T-helper 2 cell treated with Interferon-gamma antibody and Interleukin-4, amounts not matched to agents 5 μg/mL and 100 μg/mL, for 36 hours (primary cell): ENCODE measurements around the gene RMP24.
A peak's percentile ranks its signal among the peaks of the same experiment; 100 is the strongest.

Source experiments
- DNase-seq: peaks from one replicate; pipeline ENCODE4 v3.0.0; 2021; ENCODE audit warnings: low spot score
- H3K27ac Mint-ChIP-seq: one replicate; pipeline ENCODE4 v1.8.0; 2021; ENCODE audit warnings: mild to moderate bottlenecking, mixed read lengths
- H3K27me3 Mint-ChIP-seq: one replicate; pipeline ENCODE4 v1.8.0; 2021; ENCODE audit warnings: low read depth, mixed read lengths
- H3K36me3 Mint-ChIP-seq: one replicate; pipeline ENCODE4 v1.8.0; 2021; ENCODE audit warnings: low read depth, mixed read lengths
- H3K4me1 Mint-ChIP-seq: one replicate; pipeline ENCODE4 v1.8.0; 2021; ENCODE audit warnings: low read depth, mixed read lengths
- H3K4me3 Mint-ChIP-seq: one replicate; pipeline ENCODE4 v1.8.0; 2022; ENCODE audit warnings: mild to moderate bottlenecking, moderate library complexity, mixed read lengths
- H3K9me3 Mint-ChIP-seq: one replicate; pipeline ENCODE4 v1.8.0; 2021; ENCODE audit warnings: mixed read lengths

RMP24 gene

DNA sequence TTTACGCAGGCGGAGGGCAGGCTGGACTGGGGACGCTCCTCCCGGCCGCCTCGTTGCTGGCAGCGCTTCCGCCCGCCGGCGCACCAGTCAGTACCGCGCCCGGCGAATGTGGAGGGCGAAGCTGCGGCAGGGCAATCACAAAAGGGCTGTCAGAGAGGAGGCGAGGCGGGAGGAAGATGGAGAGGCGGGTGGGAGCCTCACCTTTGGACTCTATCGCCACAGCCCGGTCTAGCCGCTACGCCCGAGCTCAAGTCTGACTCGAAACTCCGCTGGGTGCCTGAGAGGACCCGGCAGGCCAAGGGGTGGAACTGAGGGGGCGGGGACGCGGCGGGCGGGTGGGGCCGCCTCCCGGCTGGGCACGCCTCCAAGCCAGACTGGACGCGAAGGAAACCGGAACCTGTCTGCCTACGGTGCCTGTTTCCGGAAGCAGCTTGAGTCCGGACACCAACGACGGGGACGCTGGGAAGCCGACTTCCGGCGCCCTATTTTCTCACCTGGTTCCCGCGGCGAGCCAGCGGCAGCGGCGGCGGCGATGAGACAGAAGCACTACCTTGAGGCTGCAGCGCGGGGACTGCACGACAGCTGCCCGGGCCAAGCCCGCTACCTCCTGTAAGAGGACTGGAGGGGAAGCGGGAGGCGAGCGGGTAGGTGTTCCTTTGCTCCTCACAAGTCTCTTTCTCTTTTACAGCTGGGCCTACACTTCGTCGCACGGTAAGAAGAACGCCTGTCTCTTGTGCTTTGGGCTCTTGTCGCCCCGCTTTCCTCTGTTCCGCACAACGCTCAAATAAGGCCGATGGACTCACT is at the start of gene RMP24:
TSS of gene RMP24 (plus strand) at position 483 of the 804 bp plus-strand sequence.
- peaks cover 38% of the 10 kb centered on the region for H3K4me1 Mint-ChIP-seq

DNA sequence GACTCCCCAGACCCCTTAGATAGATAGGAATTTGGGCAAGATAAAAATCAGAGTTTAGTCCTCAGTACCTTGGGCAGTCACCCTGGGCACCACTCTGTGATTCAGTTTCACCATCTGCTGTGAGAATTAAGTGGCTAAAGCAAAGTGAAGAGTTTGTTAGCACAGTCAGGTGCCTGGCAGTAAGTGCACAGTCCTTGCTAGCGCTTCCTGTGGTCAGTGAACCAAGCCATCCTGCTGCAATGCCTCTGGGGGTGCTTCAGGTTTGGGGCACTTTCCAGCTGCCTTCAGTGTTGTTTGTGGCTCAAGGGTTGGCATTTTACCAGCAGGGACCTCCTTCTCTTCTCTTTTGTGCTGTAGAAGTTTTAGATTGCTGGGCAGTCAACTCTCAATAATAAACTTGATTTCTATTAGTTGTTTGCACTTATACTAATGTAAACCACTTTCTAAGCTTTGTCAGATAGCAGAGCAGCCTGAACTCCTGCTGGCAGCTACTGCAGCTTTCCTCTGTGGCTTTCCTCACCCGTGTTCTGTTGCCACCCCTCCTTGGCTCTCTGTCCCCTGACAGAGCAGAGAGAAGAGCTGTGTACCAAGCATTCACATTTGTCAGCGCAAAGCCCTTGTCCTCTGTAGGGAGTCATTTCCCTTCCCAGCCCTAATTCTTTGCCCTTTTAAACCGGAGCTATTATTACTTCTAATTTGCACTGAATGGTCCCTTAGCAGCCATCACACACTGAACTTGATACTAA is 48.4 kb upstream of the RMP24 start:
- H3K27ac Mint-ChIP-seq, result no peak overlapping the region

More for the DNA sequence above, at the start of gene RMP24:
- H3K9me3 Mint-ChIP-seq, result no peaks in the 10 kb centered on the region
- peak; percentile 92 for DNase-seq
- peak within 1 kb of the TSS; percentile 98 for H3K4me3 Mint-ChIP-seq
- peaks cover 30% of the 10 kb centered on the region for H3K36me3 Mint-ChIP-seq
- peak within 1 kb of the TSS; percentile 97 for H3K27ac Mint-ChIP-seq
- no peaks in the 10 kb centered on the region for H3K27me3 Mint-ChIP-seq

GRCh38 chr18:35926884-35927283 is 45.6 kb upstream of the RMP24 start:
- no peaks in the 10 kb centered on the region for H3K36me3 Mint-ChIP-seq
- no peak overlapping the region for H3K27ac Mint-ChIP-seq
- no peak for DNase-seq
- no peak overlapping the region for H3K4me3 Mint-ChIP-seq
- no peaks in the 10 kb centered on the region for H3K9me3 Mint-ChIP-seq
- H3K4me1 Mint-ChIP-seq, result no peaks in the 10 kb centered on the region
- H3K27me3 Mint-ChIP-seq, result peaks cover 11% of the 10 kb centered on the region

More for the DNA sequence above, 48.4 kb upstream of the RMP24 start:
- Mint-ChIP-seq H3K36me3 (no peaks in the 10 kb centered on the region), H3K4me3 (no peak overlapping the region), H3K27me3 (peaks cover 11% of the 10 kb centered on the region), H3K4me1 (no peaks in the 10 kb centered on the region), H3K9me3 (no peaks in the 10 kb centered on the region)
- no peak for DNase-seq

DNA sequence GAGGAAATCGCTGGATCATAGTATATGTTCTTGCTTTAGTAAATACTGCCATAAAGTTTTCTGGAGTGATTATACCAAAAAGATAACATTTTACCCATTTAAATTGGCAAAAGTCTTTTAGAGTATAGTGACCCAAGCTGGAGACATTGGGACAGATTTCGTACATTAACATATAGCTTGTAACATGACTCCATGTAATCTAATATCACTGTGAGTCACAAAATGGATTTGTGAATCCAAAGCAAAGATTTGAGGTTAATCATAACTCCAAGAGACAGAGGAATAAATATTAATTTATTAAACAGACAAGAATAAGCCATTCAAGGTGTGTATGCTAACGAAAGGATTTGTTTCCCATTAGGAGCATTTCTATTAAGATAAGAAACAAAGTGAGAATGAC is 45.0 kb upstream of the RMP24 start:
- Mint-ChIP-seq H3K4me3 (no peak overlapping the region), H3K27me3 (peaks cover 11% of the 10 kb centered on the region), H3K4me1 (no peaks in the 10 kb centered on the region), H3K27ac (no peak overlapping the region), H3K9me3 (no peaks in the 10 kb centered on the region), H3K36me3 (no peaks in the 10 kb centered on the region)
- no peak for DNase-seq

DNA sequence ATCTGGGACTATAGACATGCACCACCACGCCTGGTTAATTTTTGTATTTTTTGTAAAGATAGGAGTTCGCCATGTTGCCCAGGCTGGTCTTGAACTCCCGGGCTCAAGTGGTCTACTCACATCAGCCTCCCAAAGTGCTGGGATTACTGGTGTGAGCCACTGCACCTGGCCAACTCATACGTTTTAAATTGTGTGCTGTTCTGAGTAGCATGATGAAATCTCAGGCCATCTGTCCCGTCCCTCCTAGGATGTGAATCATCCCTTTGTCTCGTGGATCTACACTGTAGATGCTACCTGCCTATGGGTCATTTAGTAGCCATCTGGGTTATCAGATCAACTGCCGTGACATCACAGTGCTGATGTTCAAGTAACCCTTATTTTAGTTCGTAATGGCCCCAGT is 38.5 kb upstream of the RMP24 start:
- Mint-ChIP-seq H3K36me3 (no peaks in the 10 kb centered on the region), H3K27ac (no peak overlapping the region), H3K4me3 (no peak overlapping the region), H3K9me3 (no peaks in the 10 kb centered on the region), H3K4me1 (peaks cover 4% of the 10 kb centered on the region), H3K27me3 (no peaks in the 10 kb centered on the region)
- DNase-seq, result no peak

DNA sequence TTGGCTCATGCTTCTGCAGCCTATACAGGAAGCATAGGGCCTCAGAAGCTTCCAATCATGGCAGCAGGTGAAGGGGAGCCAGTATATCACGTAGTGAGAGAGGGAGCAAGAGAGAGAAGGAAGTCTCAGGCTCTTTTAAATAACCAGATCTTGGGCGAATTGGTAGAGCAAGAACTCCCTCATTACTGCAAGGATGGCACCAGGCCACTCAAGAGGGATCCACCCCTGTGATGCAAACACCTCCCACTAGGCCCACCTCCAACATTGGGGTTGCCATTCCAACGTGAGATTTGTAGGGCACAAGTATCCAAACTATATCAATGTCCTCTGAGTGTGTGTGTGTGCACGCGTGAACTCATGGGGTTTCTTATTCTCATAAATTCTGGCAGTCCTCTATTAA is 37.6 kb upstream of the RMP24 start:
- Mint-ChIP-seq H3K9me3 (no peaks in the 10 kb centered on the region), H3K27me3 (no peaks in the 10 kb centered on the region), H3K27ac (no peak overlapping the region), H3K36me3 (no peaks in the 10 kb centered on the region), H3K4me1 (peaks cover 4% of the 10 kb centered on the region), H3K4me3 (no peak overlapping the region)
- DNase-seq, result no peak

DNA sequence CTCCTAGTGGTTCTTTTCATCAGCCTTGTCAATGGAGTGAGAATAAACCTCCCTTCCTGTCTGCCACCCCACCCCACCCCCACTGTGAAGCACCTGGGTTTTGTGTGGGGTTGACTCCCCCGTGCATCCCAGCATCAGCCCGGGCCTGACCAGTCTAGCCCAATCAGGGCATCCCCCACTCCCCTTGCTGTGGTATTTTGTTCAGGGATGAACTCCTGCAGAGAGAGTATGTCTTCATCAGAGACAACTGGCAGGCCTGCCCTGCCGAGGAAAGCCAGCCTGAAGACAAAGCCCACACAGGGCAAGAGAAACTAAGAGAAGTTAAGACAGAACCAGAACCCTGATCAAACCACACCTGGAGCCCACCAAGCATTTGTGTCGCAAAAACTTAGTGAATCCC is 36.7 kb upstream of the RMP24 start:
- Mint-ChIP-seq H3K27me3 (no peaks in the 10 kb centered on the region), H3K27ac (no peak overlapping the region), H3K4me1 (peaks cover 4% of the 10 kb centered on the region), H3K36me3 (no peaks in the 10 kb centered on the region), H3K4me3 (no peak overlapping the region), H3K9me3 (no peaks in the 10 kb centered on the region)
- no peak for DNase-seq

DNA sequence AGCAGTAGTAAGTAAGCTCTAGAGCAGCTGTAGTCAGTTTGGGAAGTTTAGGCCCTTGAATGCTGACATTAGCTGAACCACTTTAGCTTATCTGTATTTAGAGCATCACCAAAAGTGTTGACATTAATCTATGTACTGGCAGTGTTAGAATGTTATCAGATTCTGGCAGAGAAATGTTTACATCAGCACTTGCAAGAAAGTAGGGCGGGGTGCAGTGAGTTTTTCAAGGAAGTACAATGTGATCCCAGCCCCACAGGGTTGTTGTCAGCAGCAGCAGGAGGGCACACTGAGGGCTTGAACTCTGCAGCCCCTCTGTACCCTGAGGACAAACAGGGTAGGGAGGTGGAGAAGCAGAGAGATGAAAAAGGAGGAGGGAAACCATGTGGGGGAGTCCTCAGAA is 35.5 kb upstream of the RMP24 start:
- Mint-ChIP-seq H3K4me1 (peaks cover 4% of the 10 kb centered on the region), H3K27ac (no peak overlapping the region), H3K27me3 (no peaks in the 10 kb centered on the region), H3K36me3 (no peaks in the 10 kb centered on the region), H3K4me3 (no peak overlapping the region), H3K9me3 (no peaks in the 10 kb centered on the region)
- DNase-seq, result no peak

DNA sequence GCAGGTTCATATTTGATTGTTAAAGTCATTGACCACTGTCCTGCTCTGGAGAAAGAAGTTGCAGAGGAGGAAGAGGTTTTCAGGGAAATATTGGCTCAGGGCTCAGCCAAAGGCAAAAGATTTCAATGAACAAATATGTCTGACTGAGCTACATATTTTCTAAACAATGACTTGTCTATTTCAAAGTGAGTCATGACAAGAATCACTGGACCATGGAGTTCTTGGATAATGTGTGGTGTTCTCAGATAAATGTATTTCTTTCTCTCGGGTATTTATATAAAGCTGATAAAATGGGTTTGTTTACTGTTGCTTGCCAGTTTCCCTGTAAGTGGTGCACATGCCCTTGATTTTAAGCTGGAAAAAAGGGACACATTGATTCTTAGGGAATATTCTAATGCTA is 34.3 kb upstream of the RMP24 start:
- Mint-ChIP-seq H3K27ac (no peak overlapping the region), H3K4me1 (peaks cover 4% of the 10 kb centered on the region), H3K9me3 (no peaks in the 10 kb centered on the region), H3K27me3 (no peaks in the 10 kb centered on the region), H3K36me3 (no peaks in the 10 kb centered on the region), H3K4me3 (no peak overlapping the region)
- no peak for DNase-seq

DNA sequence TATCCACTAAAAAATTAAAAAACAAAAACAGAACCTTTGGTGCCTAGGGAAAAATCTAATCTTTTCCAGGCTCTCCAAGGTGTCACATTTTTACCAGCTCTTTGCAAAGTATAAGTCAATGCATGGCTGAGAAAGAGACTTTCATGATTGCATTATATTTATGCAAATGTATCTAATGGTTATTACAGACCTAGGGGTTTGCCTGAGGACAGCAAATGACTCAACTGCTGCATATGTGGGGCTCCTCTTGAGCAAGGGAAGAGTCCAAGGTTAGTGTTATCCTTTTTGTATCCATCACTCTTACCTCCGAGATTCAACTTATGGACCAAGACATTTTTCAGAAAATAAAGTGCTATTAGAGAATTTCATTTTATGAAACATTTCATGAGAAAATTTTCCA is 33.9 kb upstream of the RMP24 start:
- peaks cover 4% of the 10 kb centered on the region for H3K4me1 Mint-ChIP-seq
- H3K27ac Mint-ChIP-seq, result no peak overlapping the region
- no peaks in the 10 kb centered on the region for H3K9me3 Mint-ChIP-seq
- H3K36me3 Mint-ChIP-seq, result no peaks in the 10 kb centered on the region
- H3K27me3 Mint-ChIP-seq, result no peaks in the 10 kb centered on the region
- DNase-seq, result no peak
- H3K4me3 Mint-ChIP-seq, result no peak overlapping the region

DNA sequence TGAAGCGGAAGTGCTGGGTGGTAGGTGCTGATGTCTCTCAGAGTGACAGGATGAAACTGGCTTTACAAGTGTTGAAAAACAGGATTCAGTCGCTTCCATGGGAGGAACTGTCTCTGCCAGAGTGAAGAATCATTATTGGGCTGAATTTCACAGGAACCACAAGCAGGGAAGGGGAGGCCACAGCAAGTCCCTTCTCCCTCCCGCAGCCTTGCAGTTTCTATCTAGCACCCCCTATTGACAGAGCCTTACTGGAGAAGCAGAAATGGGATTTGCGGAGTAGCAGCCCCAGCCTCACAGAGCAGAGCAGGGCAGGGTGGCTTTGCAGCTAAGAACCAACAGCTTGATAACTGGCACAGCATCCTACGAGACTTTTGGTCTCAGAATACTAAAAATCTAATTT is 33.3 kb upstream of the RMP24 start:
- Mint-ChIP-seq H3K4me3 (no peak overlapping the region), H3K4me1 (peaks cover 4% of the 10 kb centered on the region), H3K9me3 (no peaks in the 10 kb centered on the region), H3K27me3 (no peaks in the 10 kb centered on the region), H3K27ac (no peak overlapping the region), H3K36me3 (no peaks in the 10 kb centered on the region)
- DNase-seq, result no peak

DNA sequence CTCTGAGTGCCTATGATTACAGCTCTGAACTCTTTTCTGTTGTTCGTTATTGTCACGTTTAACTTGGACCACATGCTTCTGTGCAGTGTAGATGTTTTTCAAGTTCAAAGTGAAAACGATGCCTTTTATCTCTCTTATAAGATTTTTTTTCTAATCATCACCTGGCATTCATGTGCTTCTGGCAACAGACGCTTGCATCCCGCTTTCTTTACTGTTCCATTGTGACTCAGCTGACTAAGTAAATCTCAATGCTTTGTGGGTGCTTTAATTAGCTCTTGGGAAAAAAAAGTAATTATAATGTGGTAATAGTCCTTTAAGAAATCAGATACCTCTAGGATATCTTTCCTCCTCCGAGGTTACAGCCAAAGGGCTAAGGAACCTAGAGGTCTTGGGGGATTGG is 31.2 kb upstream of the RMP24 start:
- no peaks in the 10 kb centered on the region for H3K9me3 Mint-ChIP-seq

DNA sequence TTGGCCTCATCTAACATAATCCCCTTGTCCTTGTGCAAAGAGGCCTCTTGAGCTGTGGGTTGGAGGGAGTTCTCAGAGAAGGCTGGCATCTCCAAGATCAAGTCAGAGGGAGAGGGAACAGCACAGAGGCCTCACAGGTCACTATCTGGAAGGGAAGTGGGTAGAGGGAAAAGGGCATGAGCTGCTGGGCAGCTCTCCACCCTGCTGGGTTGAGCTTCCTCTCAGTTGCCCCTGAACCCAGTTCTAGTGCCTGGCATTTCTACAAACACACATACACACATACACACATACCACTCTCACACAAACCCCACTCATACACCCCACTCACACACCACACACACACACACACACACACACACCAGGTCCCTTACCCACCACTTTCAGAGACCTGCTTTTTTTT is 30.3 kb upstream of the RMP24 start:
- H3K9me3 Mint-ChIP-seq, result no peaks in the 10 kb centered on the region
- H3K36me3 Mint-ChIP-seq, result no peaks in the 10 kb centered on the region
- no peaks in the 10 kb centered on the region for H3K27me3 Mint-ChIP-seq
- peaks cover under 1% of the 10 kb centered on the region for H3K4me1 Mint-ChIP-seq
- no peak overlapping the region for H3K27ac Mint-ChIP-seq
- DNase-seq, result no peak
- no peak overlapping the region for H3K4me3 Mint-ChIP-seq

More for the DNA sequence above, 31.2 kb upstream of the RMP24 start:
- H3K4me1 Mint-ChIP-seq, result peaks cover 4% of the 10 kb centered on the region
- H3K4me3 Mint-ChIP-seq, result no peak overlapping the region
- no peaks in the 10 kb centered on the region for H3K27me3 Mint-ChIP-seq
- H3K36me3 Mint-ChIP-seq, result no peaks in the 10 kb centered on the region
- H3K27ac Mint-ChIP-seq, result no peak overlapping the region
- DNase-seq, result no peak

DNA sequence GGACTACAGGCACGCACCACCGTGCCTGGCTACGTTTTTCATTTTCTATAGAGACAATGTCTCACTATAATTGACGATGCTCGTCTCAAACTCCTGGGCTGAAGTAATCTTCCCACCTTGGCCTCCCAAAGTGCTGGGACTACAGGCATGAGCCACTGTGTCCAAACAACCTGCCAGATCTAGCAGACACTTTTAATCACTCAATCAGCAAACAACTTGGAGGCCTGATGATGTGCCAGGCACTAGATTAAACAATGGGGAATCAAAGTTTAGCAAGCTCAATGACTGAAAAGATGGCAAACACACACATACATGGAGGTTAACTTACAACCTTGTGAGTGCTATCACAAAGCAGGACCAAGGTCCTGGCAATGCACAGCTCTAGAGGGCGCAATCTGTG is 29.8 kb upstream of the RMP24 start:
- Mint-ChIP-seq H3K4me3 (no peak overlapping the region), H3K27ac (no peak overlapping the region), H3K9me3 (no peaks in the 10 kb centered on the region), H3K27me3 (peaks cover under 1% of the 10 kb centered on the region), H3K36me3 (no peaks in the 10 kb centered on the region), H3K4me1 (no peaks in the 10 kb centered on the region)
- DNase-seq, result no peak
